Endothelial cell of umbilical vein (primary cell): Measurements from ENCODE around the gene SARS2. TPM values are rescaled to one million over a fixed set of nuclear protein-coding genes. Genes with fewer than 3 reads are reported as not detected.
A peak's percentile ranks its signal among the peaks of the same experiment; 100 is the strongest.

Experiments used
- BruUV-seq: library from RNA; stranded (reverse); fragments of 400-500 nt; replicated peaks from 2 replicates; lab custom pipeline; 2021; lab: Mats Ljungman, UMichigan
- CTCF ChIA-PET: fragments of 300-600, 350-600 bp; sonication (Branson Sonifier 250); formaldehyde crosslinking; loops from one replicate; lab custom pipeline; 2021; ENCODE audit warnings: antibody characterized with exemption, inconsistent platforms; lab: Charles Lee
- POLR2A ChIA-PET: fragments of 300-600, 350-600 bp; sonication (Branson Sonifier 250); formaldehyde crosslinking; loops from one replicate; lab custom pipeline; 2021; ENCODE audit warnings: antibody characterized with exemption, inconsistent platforms; lab: Charles Lee
- DNase-seq: peaks from one replicate; pipeline ENCODE4 v3.0.0-alpha.2; 2011; ENCODE audit warnings: low read depth, low spot score
- FAIRE-seq: peaks from 2 replicates; lab custom pipeline; 2011; peaks lifted over from hg19 to GRCh38; lab: Jason Lieb, UNC
- H2AFZ ChIP-seq: 2 replicates; pipeline ENCODE4 v1.6.0; 2012; ENCODE audit warnings: low read depth, low read length, control low read depth, inconsistent platforms
- H3K27ac ChIP-seq: 2 replicates; pipeline ENCODE4 v1.5.1; 2011; ENCODE audit warnings: low read depth, mild to moderate bottlenecking, control low read depth, low read length, moderate library complexity; ENCODE audit not compliant: insufficient read depth
- H3K27me3 ChIP-seq, 2 experiments: 2 replicates each; pipeline versions ENCODE4 v1.6.0 to v1.6.1; 2011; ENCODE audit warnings: low read length in 2 of 2, mixed read lengths in 1 of 2; ENCODE audit not compliant: control insufficient read depth in 2 of 2, insufficient read depth in 2 of 2
- H3K36me3 ChIP-seq, 2 experiments: 2 replicates in 1 of 2; 3 replicates in 1 of 2; pipeline ENCODE4 v1.5.1; 2011; ENCODE audit warnings: low read length in 2 of 2, mild to moderate bottlenecking in 1 of 2, moderate library complexity in 1 of 2; ENCODE audit not compliant: control insufficient read depth in 2 of 2, insufficient read depth in 2 of 2; ENCODE audit errors: extremely low read depth in 1 of 2
- H3K4me1 ChIP-seq: 3 replicates; pipeline ENCODE4 v1.5.1; 2011; ENCODE audit warnings: mild to moderate bottlenecking, low read length; ENCODE audit not compliant: control insufficient read depth, insufficient read depth; ENCODE audit errors: extremely low read depth
- H3K4me2 ChIP-seq: 2 replicates; pipeline ENCODE4 v1.6.1; 2011; ENCODE audit warnings: low read length, control low read depth, mixed read lengths; ENCODE audit not compliant: insufficient read depth
- H3K4me3 ChIP-seq, 3 experiments: fragments of 200-600 bp in 1 of 3; sonication (generic), shearing (Covaris generic) in 1 of 3; replicated peaks in 1 of 3; 2 replicates each; pipeline ENCODE4 v1.5.1; 2011 to 2016; ENCODE audit warnings: control low read depth in 3 of 3, low read length in 3 of 3, mild to moderate bottlenecking in 2 of 3, inconsistent platforms in 1 of 3, low read depth in 1 of 3, moderate library complexity in 1 of 3; ENCODE audit not compliant: insufficient read depth in 1 of 3
- H3K79me2 ChIP-seq: 2 replicates; pipeline ENCODE4 v1.6.0; 2012; ENCODE audit warnings: low read length, inconsistent platforms; ENCODE audit not compliant: control insufficient read depth, insufficient read depth
- H3K9ac ChIP-seq: replicated peaks from 2 replicates; pipeline ENCODE3; 2011; ENCODE audit warnings: low read length, control low read depth; ENCODE audit not compliant: insufficient read depth; ENCODE audit errors: extremely low read depth
- H3K9me1 ChIP-seq: replicated peaks from 3 replicates; pipeline ENCODE4 v1.6.0; 2011; ENCODE audit warnings: mild to moderate bottlenecking, low read length; ENCODE audit not compliant: control insufficient read depth, insufficient read depth; ENCODE audit errors: extremely low read depth
- H3K9me3 ChIP-seq: replicated peaks from 2 replicates; pipeline ENCODE4 v1.5.1; 2012; ENCODE audit warnings: low read length, inconsistent platforms; ENCODE audit not compliant: control insufficient read depth, insufficient read depth
- H4K20me1 ChIP-seq: replicated peaks from 2 replicates; pipeline ENCODE3; 2011; ENCODE audit warnings: mild to moderate bottlenecking, low read length; ENCODE audit not compliant: control insufficient read depth, insufficient read depth; ENCODE audit errors: extremely low read depth
- EZH2 ChIP-seq: IDR thresholded peaks from 2 replicates; pipeline ENCODE4 v1.6.1; 2012; ENCODE audit warnings: borderline replicate concordance, low read depth, mild to moderate bottlenecking, moderate library complexity, low read length, inconsistent platforms; ENCODE audit not compliant: severe bottlenecking
- FOS ChIP-seq: IDR thresholded peaks from 2 replicates; pipeline ENCODE4 v1.6.1; 2011; ENCODE audit warnings: mild to moderate bottlenecking, low read length, moderate library complexity, borderline replicate concordance; ENCODE audit not compliant: insufficient read depth
- GATA2 ChIP-seq: IDR thresholded peaks from 2 replicates; pipeline ENCODE4 v1.7.0; 2011; ENCODE audit warnings: low read depth, mild to moderate bottlenecking, moderate library complexity, mixed read lengths, low read length; ENCODE audit not compliant: insufficient read length, insufficient read depth
- JUN ChIP-seq: IDR thresholded peaks from 2 replicates; pipeline ENCODE4 v1.6.1; 2011; ENCODE audit warnings: borderline replicate concordance, low read depth; ENCODE audit not compliant: insufficient read length, insufficient read depth
- MYC ChIP-seq: IDR thresholded peaks from one replicate; pipeline ENCODE4 v1.6.1; 2011; ENCODE audit warnings: mild to moderate bottlenecking, low read depth, low read length
- POLR2A ChIP-seq: IDR thresholded peaks from 2 replicates; pipeline ENCODE4 v1.6.1; 2012; ENCODE audit warnings: low read depth, mild to moderate bottlenecking, control low read depth, low read length
- POLR2AphosphoS5 ChIP-seq: IDR thresholded peaks from 2 replicates; pipeline ENCODE4 v1.6.1; 2012; ENCODE audit warnings: low read depth, mild to moderate bottlenecking, control low read depth, low read length, moderate library complexity; ENCODE audit not compliant: insufficient read depth
- dilution Hi-C: fragments of 300-500 bp; cut with MboI; formaldehyde crosslinking; loops from one replicate; pipeline ENCODE4 v1.15.0; 2019; ENCODE audit warnings: low sequenced_read_pairs; ENCODE audit not compliant: extremely low pct_ligation_motif_present
- intact Hi-C: fragments of 100-400 bp; cut with micrococcal nuclease; formaldehyde crosslinking; loops from one replicate; pipeline ENCODE4 v1.10.0; 2022
- polyA plus RNA-seq, 4 experiments: library from polyadenylated mRNA; depleted of rRNA in 3 of 4; stranded (reverse) in 3 of 4; unstranded in 1 of 4; fragments of >200 nt; gene quantifications; 2 replicates each; pipeline versions ENCODE4 v1.2.1 to v1.2.3, GENCODE V29; 2011 to 2012; ENCODE audit warnings: missing spikeins in 1 of 4
- total RNA-seq: library from RNA; stranded (reverse); gene quantifications from 2 replicates; pipeline ENCODE4 v1.2.3, GENCODE V29; 2021
- TF ChIP-seq, protein P1 (sequence below), 2 donors: IDR thresholded peaks; 1 replicate in 1 of 2; 2 replicates in 1 of 2; pipeline ENCODE4 v1.5.1; 2011; ENCODE audit warnings: low read length in 2 of 2, mild to moderate bottlenecking in 2 of 2, moderate library complexity in 2 of 2, control low read depth in 1 of 2, inconsistent platforms in 1 of 2, low read depth in 1 of 2; ENCODE audit not compliant: insufficient read depth in 1 of 2; ENCODE audit errors: extremely low read depth in 1 of 2
- TF ChIP-seq, protein P2 (sequence below): IDR thresholded peaks from 2 replicates; pipeline ENCODE4 v1.6.1; 2011; ENCODE audit not compliant: insufficient read depth, insufficient read length

The SARS2 gene
- total and polyA plus RNA-seq, 2 donors (not counting 3 experiments of a cell fraction or from before 2014, with no cell fraction given): 40.3 to 43.7 TPM

DNA sequence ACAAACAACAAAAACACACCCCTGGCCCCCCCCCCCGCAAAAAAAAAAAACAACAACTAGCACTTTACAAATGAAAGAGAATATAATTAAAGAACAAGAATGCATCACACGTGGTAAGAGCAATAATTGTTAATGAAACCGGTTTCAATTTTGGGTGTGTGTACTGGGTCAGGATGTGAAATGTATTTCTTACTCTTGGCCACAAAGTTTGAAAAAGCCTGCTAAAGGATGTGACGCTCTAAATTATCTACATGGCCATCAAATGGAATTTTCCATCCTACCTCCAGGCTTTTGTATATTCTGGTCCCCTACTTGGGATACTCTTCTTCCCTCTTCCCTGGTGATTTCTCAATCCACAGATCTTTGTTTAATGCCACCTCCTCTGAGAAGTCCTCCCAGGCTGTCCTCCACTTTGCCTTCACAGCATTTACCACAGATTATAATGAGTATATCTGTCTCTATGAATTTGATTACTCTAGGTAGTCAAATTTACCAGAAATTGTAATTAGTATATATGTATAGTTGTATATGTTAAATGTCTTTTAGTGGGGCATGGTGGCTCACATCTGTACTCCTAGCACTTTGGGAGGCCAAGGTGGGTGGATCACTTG lies 2.1 kb downstream of the SARS2 start:
- Histone ChIP-seq H3K9ac (no peak overlapping the region), H3K27me3 (no peaks in the 10 kb centered on the region), H4K20me1 (no peaks in the 10 kb centered on the region), H3K27ac (no peak overlapping the region), H3K9me1 (no peaks in the 10 kb centered on the region), H2AFZ (no peak overlapping the region), H3K9me3 (no peaks in the 10 kb centered on the region), H3K4me2 (no peak overlapping the region), H3K36me3 (peaks cover 4 to 15% of the 10 kb centered on the region in 2 experiments), H3K4me3 (no peak overlapping the region), H3K79me2 (peaks cover 22% of the 10 kb centered on the region), H3K4me1 (peaks cover 14% of the 10 kb centered on the region)
- dilution Hi-C loops (no loop called here), intact Hi-C loops (no loop called here)
- CTCF ChIA-PET: interaction anchor here (1.2 to 2.0 kb wide), 2 partner anchors 29 to 159 kb away, joined by 5 to 10 read pairs; partner anchors contain the start of genes NFKBIB and SIRT2
- DNase-seq (no peak), FAIRE-seq (no peak)
- BruUV-seq: no TSS peak
- TF ChIP-seq MYC: no peak
- no peak for TF ChIP-seq FOS
- TF ChIP-seq POLR2A: no peak
- peak; percentile 14 for TF ChIP-seq GATA2
- POLR2A ChIA-PET: no interaction called here

- Histone ChIP-seq H3K4me2 (no peak overlapping the region), H3K9me1 (no peaks in the 10 kb centered on the region), H2AFZ (no peak overlapping the region), H3K79me2 (peaks cover 5% of the 10 kb centered on the region), H3K9ac (no peak overlapping the region), H4K20me1 (no peaks in the 10 kb centered on the region), H3K4me3 (no peak overlapping the region), H3K27me3 (no peaks in the 10 kb centered on the region), H3K4me1 (peaks cover 3% of the 10 kb centered on the region), H3K27ac (no peak overlapping the region), H3K36me3 (peaks cover 4 to 10% of the 10 kb centered on the region in 2 experiments), H3K9me3 (no peaks in the 10 kb centered on the region)
- DNase-seq (no peak), FAIRE-seq (no peak)
- dilution Hi-C loops: no loop called here
- BruUV-seq: no TSS peak
- intact Hi-C loops: no loop called here
- ChIA-PET POLR2A (interaction anchor here (0.7 kb wide), 1 partner anchor 529 kb away, joined by 5 read pairs; no protein-coding TSS in a partner anchor), CTCF (no interaction called here)
- TF ChIP-seq JUN: no peak
- no peak for TF ChIP-seq POLR2A
- no peak for TF ChIP-seq EZH2
- TF ChIP-seq FOS: no peak
- TF ChIP-seq, protein P1, sequence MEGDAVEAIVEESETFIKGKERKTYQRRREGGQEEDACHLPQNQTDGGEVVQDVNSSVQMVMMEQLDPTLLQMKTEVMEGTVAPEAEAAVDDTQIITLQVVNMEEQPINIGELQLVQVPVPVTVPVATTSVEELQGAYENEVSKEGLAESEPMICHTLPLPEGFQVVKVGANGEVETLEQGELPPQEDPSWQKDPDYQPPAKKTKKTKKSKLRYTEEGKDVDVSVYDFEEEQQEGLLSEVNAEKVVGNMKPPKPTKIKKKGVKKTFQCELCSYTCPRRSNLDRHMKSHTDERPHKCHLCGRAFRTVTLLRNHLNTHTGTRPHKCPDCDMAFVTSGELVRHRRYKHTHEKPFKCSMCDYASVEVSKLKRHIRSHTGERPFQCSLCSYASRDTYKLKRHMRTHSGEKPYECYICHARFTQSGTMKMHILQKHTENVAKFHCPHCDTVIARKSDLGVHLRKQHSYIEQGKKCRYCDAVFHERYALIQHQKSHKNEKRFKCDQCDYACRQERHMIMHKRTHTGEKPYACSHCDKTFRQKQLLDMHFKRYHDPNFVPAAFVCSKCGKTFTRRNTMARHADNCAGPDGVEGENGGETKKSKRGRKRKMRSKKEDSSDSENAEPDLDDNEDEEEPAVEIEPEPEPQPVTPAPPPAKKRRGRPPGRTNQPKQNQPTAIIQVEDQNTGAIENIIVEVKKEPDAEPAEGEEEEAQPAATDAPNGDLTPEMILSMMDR (IDR thresholded peaks at IDR 0.05; ENCODE audit: extremely low read depth in 1 of 2, insufficient read depth in 1 of 2, low read depth in 1 of 2, low read length in 2 of 2): no peak
- no peak for TF ChIP-seq GATA2
- TF ChIP-seq POLR2AphosphoS5: no peak
- TF ChIP-seq, protein P2, sequence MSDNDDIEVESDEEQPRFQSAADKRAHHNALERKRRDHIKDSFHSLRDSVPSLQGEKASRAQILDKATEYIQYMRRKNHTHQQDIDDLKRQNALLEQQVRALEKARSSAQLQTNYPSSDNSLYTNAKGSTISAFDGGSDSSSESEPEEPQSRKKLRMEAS: no peak
- TF ChIP-seq MYC: no peak
Observed at GRCh38 chr19:38924388-38924787, 6.2 kb downstream of the SARS2 start.
